ENCODE measurements around the gene C21orf58. TPM values are rescaled to one million over a fixed set of nuclear protein-coding genes. Genes with fewer than 3 reads are reported as not detected.

C21orf58 gene
- total RNA-seq, 3 donors from 2014 or later = 0.96 to 2.9 (median 2.6) TPM

DNA sequence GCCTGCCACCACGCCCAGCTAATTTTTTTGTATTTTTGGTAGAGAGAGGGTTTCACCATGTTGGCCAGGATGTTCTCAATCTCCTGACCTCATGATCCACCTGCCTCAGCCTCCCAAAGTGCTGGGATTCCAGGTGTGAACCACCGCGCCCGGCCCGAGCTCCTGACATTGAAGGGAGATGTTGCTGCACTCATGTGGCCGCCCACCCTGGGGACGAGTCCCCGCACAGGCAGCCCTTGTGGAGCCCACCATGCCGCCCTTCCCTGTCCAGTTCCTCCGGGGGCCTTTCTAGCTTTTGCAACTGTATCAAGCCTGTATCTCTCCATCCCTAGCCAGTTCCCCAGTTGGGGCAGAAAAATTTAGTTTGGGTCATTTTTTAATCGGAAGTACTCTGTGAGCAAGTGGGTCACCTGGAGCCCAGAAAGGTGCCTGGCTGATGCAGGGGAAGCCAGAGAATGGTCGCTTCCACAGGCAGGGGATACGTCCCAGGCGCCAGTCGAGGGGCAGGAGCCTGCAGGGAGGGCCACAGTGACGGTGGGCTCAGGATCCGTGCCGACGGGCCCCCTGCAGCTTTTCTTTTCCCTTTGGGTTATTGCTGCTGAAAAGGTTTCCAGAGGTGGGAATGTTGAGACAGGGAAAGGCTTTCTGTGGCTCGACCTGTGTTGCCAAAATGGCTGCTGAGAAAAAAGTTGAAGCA, 20.7 kb upstream of the C21orf58 start:
- no peaks in the 10 kb centered on the region for H3K4me1 ChIP-seq
- no peaks in the 10 kb centered on the region for H3K27me3 ChIP-seq
- H3K27ac ChIP-seq = no peak overlapping the region
- no peaks in the 10 kb centered on the region for H3K9me3 ChIP-seq
- DNase-seq (ENCODE audit: low spot score in 2 of 2) = no peak
- intact Hi-C loops (cut with DNase I; ENCODE audit: low total_unique reads) = no loop called here
- peaks cover 4% of the 10 kb centered on the region for H3K36me3 ChIP-seq
- no peak overlapping the region for H3K4me3 ChIP-seq
- TF ChIP-seq POLR2A (IDR thresholded peaks at IDR 0.05) (no peak), POLR2AphosphoS5 (IDR thresholded peaks at IDR 0.05) (no peak)
- TF ChIP-seq, protein P1, sequence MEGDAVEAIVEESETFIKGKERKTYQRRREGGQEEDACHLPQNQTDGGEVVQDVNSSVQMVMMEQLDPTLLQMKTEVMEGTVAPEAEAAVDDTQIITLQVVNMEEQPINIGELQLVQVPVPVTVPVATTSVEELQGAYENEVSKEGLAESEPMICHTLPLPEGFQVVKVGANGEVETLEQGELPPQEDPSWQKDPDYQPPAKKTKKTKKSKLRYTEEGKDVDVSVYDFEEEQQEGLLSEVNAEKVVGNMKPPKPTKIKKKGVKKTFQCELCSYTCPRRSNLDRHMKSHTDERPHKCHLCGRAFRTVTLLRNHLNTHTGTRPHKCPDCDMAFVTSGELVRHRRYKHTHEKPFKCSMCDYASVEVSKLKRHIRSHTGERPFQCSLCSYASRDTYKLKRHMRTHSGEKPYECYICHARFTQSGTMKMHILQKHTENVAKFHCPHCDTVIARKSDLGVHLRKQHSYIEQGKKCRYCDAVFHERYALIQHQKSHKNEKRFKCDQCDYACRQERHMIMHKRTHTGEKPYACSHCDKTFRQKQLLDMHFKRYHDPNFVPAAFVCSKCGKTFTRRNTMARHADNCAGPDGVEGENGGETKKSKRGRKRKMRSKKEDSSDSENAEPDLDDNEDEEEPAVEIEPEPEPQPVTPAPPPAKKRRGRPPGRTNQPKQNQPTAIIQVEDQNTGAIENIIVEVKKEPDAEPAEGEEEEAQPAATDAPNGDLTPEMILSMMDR (IDR thresholded peaks at IDR 0.05) = no peak

DNA sequence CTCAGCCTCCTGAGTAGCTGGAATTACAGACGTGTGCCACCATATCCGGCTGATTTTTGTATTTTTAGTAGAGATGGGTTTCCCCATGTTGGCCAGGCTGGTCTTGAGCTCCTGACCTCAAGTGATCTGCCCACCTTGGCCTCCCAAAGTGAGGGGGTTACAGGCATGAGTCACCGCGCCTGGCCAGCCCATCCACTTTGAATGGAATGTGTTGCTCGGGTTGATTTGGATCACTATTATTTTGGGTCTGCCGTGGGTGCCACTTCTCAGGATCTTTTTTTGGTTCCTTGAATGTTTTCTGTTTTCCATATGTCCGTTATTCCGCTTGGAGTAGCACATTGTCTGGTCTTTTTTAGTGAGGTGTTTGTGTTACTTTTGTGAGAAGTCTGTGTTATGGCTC, 17.3 kb upstream of the C21orf58 start:
- TF ChIP-seq POLR2A (IDR thresholded peaks at IDR 0.05) (no peak), POLR2AphosphoS5 (IDR thresholded peaks at IDR 0.05) (no peak)
- TF ChIP-seq, protein P1 (IDR thresholded peaks at IDR 0.05) = no peak
- Histone ChIP-seq H3K36me3 (no peaks in the 10 kb centered on the region), H3K27me3 (no peaks in the 10 kb centered on the region), H3K9me3 (no peaks in the 10 kb centered on the region), H3K4me1 (no peaks in the 10 kb centered on the region), H3K4me3 (no peak overlapping the region), H3K27ac (no peak overlapping the region)
- intact Hi-C loops (cut with DNase I; ENCODE audit: low total_unique reads) = no loop called here
- DNase-seq (ENCODE audit: low spot score in 2 of 2) = no peak

DNA sequence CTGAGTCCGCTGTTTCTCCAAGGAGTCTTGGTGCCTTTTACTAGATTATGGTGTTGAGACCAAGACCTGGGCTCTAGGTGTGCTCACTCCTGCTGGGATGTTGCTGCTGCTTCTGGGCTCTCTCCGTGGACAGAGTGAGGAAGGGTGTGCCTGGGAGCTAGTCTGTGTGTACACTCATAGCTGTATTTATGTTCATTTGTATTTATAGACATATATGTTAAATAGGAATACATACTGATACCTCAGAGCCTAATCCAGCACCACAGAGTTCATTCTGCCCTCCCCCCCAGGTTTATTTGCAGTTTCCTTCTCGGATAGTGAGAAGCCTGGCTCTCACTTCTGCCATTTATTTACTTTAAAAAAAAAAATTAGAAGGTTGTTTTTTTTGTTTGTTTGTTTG, 12.9 kb upstream of the C21orf58 start:
- H3K4me3 ChIP-seq = no peak overlapping the region
- no peaks in the 10 kb centered on the region for H3K27me3 ChIP-seq
- intact Hi-C loops (cut with DNase I; ENCODE audit: low total_unique reads) = no loop called here
- H3K9me3 ChIP-seq = no peaks in the 10 kb centered on the region
- no peaks in the 10 kb centered on the region for H3K36me3 ChIP-seq
- no peak for DNase-seq (ENCODE audit: low spot score in 2 of 2)
- H3K27ac ChIP-seq = no peak overlapping the region
- TF ChIP-seq, protein P1 (IDR thresholded peaks at IDR 0.05) = no peak
- no peak for TF ChIP-seq POLR2A (IDR thresholded peaks at IDR 0.05)
- TF ChIP-seq POLR2AphosphoS5 (IDR thresholded peaks at IDR 0.05) = no peak
- H3K4me1 ChIP-seq = no peaks in the 10 kb centered on the region

DNA sequence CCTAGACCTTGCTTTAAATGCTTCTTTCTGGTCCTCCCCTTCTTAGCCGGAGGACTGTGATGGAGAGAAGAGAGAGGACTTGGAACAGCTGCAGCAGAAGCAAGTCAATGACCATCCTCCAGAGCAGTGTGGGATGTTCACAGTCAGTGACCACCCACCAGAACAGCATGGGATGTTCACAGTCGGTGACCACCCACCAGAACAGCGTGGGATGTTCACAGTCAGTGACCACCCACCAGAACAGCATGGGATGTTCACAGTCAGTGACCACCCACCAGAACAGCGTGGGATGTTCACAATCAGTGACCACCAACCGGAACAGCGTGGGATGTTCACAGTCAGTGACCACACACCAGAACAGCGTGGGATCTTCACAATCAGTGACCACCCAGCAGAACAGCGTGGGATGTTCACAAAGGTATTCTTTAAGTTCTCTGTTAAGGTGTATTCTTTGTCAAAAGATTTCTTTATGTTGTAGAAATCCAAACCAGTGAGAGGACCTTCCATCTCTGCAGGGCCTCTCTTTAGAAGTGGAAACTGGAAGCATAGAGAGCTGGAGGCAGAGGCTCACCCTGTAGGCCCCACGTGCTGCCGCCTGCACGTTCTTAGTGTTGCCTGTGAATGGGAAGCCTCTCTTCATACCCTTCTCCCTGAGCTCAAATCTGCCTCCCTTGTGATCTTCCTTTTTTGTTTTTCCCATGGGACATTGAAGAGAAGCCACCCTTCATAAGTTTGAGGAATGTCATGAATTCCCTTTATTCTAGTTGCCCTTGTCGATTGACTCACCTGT, 10.9 kb upstream of the C21orf58 start:
- no peak for DNase-seq (ENCODE audit: low spot score in 2 of 2)
- H3K4me1 ChIP-seq = no peaks in the 10 kb centered on the region
- H3K4me3 ChIP-seq = no peak overlapping the region
- H3K36me3 ChIP-seq = no peaks in the 10 kb centered on the region
- no peaks in the 10 kb centered on the region for H3K9me3 ChIP-seq
- no peak for TF ChIP-seq POLR2AphosphoS5 (IDR thresholded peaks at IDR 0.05)
- TF ChIP-seq, protein P1 (IDR thresholded peaks at IDR 0.05) = no peak
- no peak for TF ChIP-seq POLR2A (IDR thresholded peaks at IDR 0.05)
- H3K27me3 ChIP-seq = no peaks in the 10 kb centered on the region
- intact Hi-C loops (cut with DNase I; ENCODE audit: low total_unique reads) = loop anchor here (5.0 kb wide), 1 partner anchor 1297 kb away; no protein-coding TSS in a partner anchor
- no peak overlapping the region for H3K27ac ChIP-seq

DNA sequence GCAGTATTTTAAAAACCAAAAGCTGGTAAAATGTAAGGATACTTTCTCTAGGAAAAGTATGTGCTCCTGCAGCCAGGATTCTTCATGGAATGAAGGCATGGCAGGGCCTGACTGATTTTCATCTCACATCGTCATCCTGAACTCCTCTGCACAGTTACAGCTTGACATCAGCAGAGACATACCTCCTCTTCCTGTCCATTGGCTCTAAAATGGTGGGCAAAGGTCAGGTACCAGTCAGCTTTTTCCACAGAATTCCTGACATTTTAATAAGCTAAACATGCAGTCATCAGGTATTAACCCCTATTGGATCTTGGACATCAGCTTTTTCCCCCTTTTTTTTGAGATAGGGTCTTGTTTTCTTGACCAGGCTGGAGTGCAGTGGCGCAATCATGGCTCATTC, 6.1 kb upstream of the C21orf58 start:
- no peak for DNase-seq (ENCODE audit: low spot score in 2 of 2)
- Histone ChIP-seq H3K27ac (no peak overlapping the region), H3K4me1 (no peaks in the 10 kb centered on the region), H3K9me3 (no peaks in the 10 kb centered on the region), H3K4me3 (no peak overlapping the region), H3K27me3 (no peaks in the 10 kb centered on the region), H3K36me3 (no peaks in the 10 kb centered on the region)
- no peak for TF ChIP-seq POLR2A (IDR thresholded peaks at IDR 0.05)
- TF ChIP-seq, protein P1 (IDR thresholded peaks at IDR 0.05) = no peak
- TF ChIP-seq POLR2AphosphoS5 (IDR thresholded peaks at IDR 0.05) = no peak
- intact Hi-C loops (cut with DNase I; ENCODE audit: low total_unique reads) = loop anchor here (5.0 kb wide), 1 partner anchor 1292 kb away; no protein-coding TSS in a partner anchor

All from breast epithelium (tissue), 4 donors.